Skin epidermis (tissue), 12 donors: Measurements from ENCODE around the gene SMARCE1.
A peak's percentile ranks its signal among the peaks of the same experiment; 100 is the strongest.
"Not testable (repeated sequence)": the region's sequence is repeated elsewhere in the genome, so short reads cannot be mapped to it uniquely, and the experiment has no call there.

Experiments
- H3K27ac ChIP-seq, 21 experiments: fragments of 200-600 bp; sonication (generic) in 11 of 21; one replicate each; pipeline ENCODE4 v1.5.0; 2020; ENCODE audit warnings: mild to moderate bottlenecking in 3 of 21, inconsistent platforms in 2 of 21, moderate library complexity in 2 of 21
- H3K4me3 ChIP-seq, 7 experiments: fragments of 200-600 bp; sonication (generic) in 2 of 7; one replicate each; pipeline ENCODE4 v1.5.0; 2020; ENCODE audit warnings: inconsistent platforms in 2 of 7, mild to moderate bottlenecking in 2 of 7, moderate library complexity in 1 of 7

SMARCE1 gene

GRCh38 chr17:40596261-40596919 lies 51.2 kb downstream of the SMARCE1 start:
- no peak overlapping the region for H3K4me3 ChIP-seq
- H3K27ac ChIP-seq = peak overlapping the region in 2 of 21 experiments; percentile 5 to 90

GRCh38 chr17:40590742-40591141 lies 56.9 kb downstream of the SMARCE1 start:
- Histone ChIP-seq H3K27ac (no peak overlapping the region), H3K4me3 (no peak overlapping the region)

- Histone ChIP-seq H3K4me3 (no peak overlapping the region), H3K27ac (no peak overlapping the region)
Measured at GRCh38 chr17:40588552-40588951, 59.1 kb downstream of the SMARCE1 start.

GRCh38 chr17:40586264-40586663 lies 61.4 kb downstream of the SMARCE1 start:
- not testable (repeated sequence) for H3K4me3 ChIP-seq, H3K27ac ChIP-seq

- not testable (repeated sequence) for H3K27ac ChIP-seq, H3K4me3 ChIP-seq
Measured at GRCh38 chr17:40584950-40585349, 62.7 kb downstream of the SMARCE1 start.

- H3K27ac ChIP-seq = peak overlapping the region in 17 of 21 experiments; percentile 2 to 87 (median 77)
- H3K4me3 ChIP-seq = no peak overlapping the region
Measured at GRCh38 chr17:40582328-40582901, 65.2 kb downstream of the SMARCE1 start.

GRCh38 chr17:40580140-40580539 lies 67.5 kb downstream of the SMARCE1 start:
- Histone ChIP-seq H3K4me3 (no peak overlapping the region), H3K27ac (no peak overlapping the region)

- H3K27ac ChIP-seq = no peak overlapping the region
- no peak overlapping the region for H3K4me3 ChIP-seq
Measured at GRCh38 chr17:40579471-40579870, 68.1 kb downstream of the SMARCE1 start.

- Histone ChIP-seq H3K27ac (no peak overlapping the region), H3K4me3 (no peak overlapping the region)
Measured at GRCh38 chr17:40577611-40578065, 70.0 kb downstream of the SMARCE1 start.

- H3K4me3 ChIP-seq = no peak overlapping the region
- H3K27ac ChIP-seq = peak overlapping the region in 3 of 21 experiments; percentile 19 to 49 (median 21)
Measured at GRCh38 chr17:40576113-40576740, 71.4 kb downstream of the SMARCE1 start.
